Liver (tissue), 3 donors: ENCODE measurements around the gene CCDC158.
"Not testable (repeated sequence)": the region's sequence is repeated elsewhere in the genome, so short reads cannot be mapped to it uniquely, and the experiment has no call there.

Experiments
- ATF3 ChIP-seq: IDR thresholded peaks from 2 replicates; pipeline ENCODE4 v1.6.1; 2016; ENCODE audit warnings: antibody characterized with exemption
- MAX ChIP-seq: IDR thresholded peaks from 2 replicates; pipeline ENCODE4 v1.6.1; 2016; ENCODE audit warnings: antibody characterized with exemption
- TAF1 ChIP-seq: conservative IDR thresholded peaks from 2 replicates; pipeline ENCODE4 v1.6.1; 2016; ENCODE audit warnings: antibody characterized with exemption, mild to moderate bottlenecking
- YY1 ChIP-seq: IDR thresholded peaks from 2 replicates; pipeline ENCODE4 v1.6.1; 2016; ENCODE audit warnings: antibody characterized with exemption, mild to moderate bottlenecking
- TF ChIP-seq, protein P1 (sequence below): fragments of 150-350 bp; IDR thresholded peaks from 2 replicates; pipeline ENCODE4 v1.5.1; 2017; ENCODE audit warnings: improper control_type of control experiment, low read depth, low read length; ENCODE audit not compliant: missing input control
- donor health status: healthy.
- donor health status: healthy.

GRCh38 chr4:76359881-76360466, 61.0 kb downstream of the CCDC158 start:
- TF ChIP-seq, protein P1, sequence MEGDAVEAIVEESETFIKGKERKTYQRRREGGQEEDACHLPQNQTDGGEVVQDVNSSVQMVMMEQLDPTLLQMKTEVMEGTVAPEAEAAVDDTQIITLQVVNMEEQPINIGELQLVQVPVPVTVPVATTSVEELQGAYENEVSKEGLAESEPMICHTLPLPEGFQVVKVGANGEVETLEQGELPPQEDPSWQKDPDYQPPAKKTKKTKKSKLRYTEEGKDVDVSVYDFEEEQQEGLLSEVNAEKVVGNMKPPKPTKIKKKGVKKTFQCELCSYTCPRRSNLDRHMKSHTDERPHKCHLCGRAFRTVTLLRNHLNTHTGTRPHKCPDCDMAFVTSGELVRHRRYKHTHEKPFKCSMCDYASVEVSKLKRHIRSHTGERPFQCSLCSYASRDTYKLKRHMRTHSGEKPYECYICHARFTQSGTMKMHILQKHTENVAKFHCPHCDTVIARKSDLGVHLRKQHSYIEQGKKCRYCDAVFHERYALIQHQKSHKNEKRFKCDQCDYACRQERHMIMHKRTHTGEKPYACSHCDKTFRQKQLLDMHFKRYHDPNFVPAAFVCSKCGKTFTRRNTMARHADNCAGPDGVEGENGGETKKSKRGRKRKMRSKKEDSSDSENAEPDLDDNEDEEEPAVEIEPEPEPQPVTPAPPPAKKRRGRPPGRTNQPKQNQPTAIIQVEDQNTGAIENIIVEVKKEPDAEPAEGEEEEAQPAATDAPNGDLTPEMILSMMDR = not testable (repeated sequence)
- TF ChIP-seq MAX, TAF1, YY1, ATF3: not testable (repeated sequence)
